Heart left ventricle (tissue), 16 donors: ENCODE data around the gene CACNB2. TPM values are rescaled to one million over a fixed set of nuclear protein-coding genes. Genes with fewer than 3 reads are reported as not detected.

Experiments used
- ATAC-seq, 4 donors: fragments of 200-7000 bp; cut with Tn5 transposase; one replicate each; pipeline ENCODE4 v1.9.1; 2020 to 2022; ENCODE audit warnings: moderate library complexity in 4 of 4, mild to moderate bottlenecking in 3 of 4, moderate number of reproducible peaks in 1 of 4
- DNase-seq, 5 donors: peaks; one replicate each; pipeline ENCODE4 v3.0.0-alpha.2; 2020
- H3K27ac ChIP-seq, 12 donors: fragments of 200-600 bp; sonication (generic) in 4 of 12; one replicate each; pipeline versions ENCODE4 v1.5.0 to v1.8.0; 2016 to 2022; ENCODE audit warnings: mild to moderate bottlenecking in 2 of 12
- H3K27me3 ChIP-seq, 9 donors: fragments of 200-600 bp; sonication (generic) in 2 of 9; one replicate each; pipeline versions ENCODE4 v1.5.1 to v1.8.0; 2016 to 2022; ENCODE audit warnings: mild to moderate bottlenecking in 3 of 9
- H3K36me3 ChIP-seq, 9 donors: fragments of 200-600 bp; sonication (generic) in 2 of 9; one replicate each; pipeline versions ENCODE4 v1.5.0 to v1.8.0; 2018 to 2022; ENCODE audit warnings: mild to moderate bottlenecking in 2 of 9
- H3K4me1 ChIP-seq, 12 donors: fragments of 200-600 bp; sonication (generic) in 4 of 12; one replicate each; pipeline versions ENCODE4 v1.5.0 to v1.8.0; 2016 to 2022; ENCODE audit warnings: mild to moderate bottlenecking in 3 of 12
- H3K4me3 ChIP-seq, 12 donors: fragments of 200-600 bp; sonication (generic) in 4 of 12; one replicate each; pipeline versions ENCODE4 v1.5.0 to v1.8.0; 2017 to 2022; ENCODE audit warnings: mild to moderate bottlenecking in 9 of 12, moderate library complexity in 4 of 12
- H3K9me3 ChIP-seq, 12 donors: fragments of 200-600 bp; sonication (generic) in 4 of 12; one replicate each; pipeline versions ENCODE4 v1.5.0 to v1.8.0; 2016 to 2022; ENCODE audit warnings: mild to moderate bottlenecking in 1 of 12
- POLR2A ChIP-seq, 2 donors: fragments of 450-650 bp; IDR thresholded peaks; one replicate each; pipeline ENCODE4 v1.6.1; 2017; ENCODE audit warnings: antibody characterized with exemption in 2 of 2, mild to moderate bottlenecking in 2 of 2, moderate library complexity in 2 of 2
- WGBS, 4 donors: extraction: QIAGEN DNeasy Blood & Tissue Kit in 2 of 4; methylation state at CpG; one replicate each; pipeline versions ENCODE4 v1.1.5 to v1.1.7; 2013 to 2018; 5-methylcytosine and 5-hydroxymethylcytosine counted together
- intact Hi-C, 10 donors: fragments of 100-400 bp; cut with DNase I; formaldehyde crosslinking; loops; one replicate each; pipeline versions ENCODE4 v1.11.1 to v1.14.2; 2022
- polyA plus RNA-seq, 2 donors: library from polyadenylated mRNA; stranded (reverse); fragments of 200-250 nt; gene quantifications; one replicate each; pipeline ENCODE4 v1.2.3, GENCODE V29; 2013
- total RNA-seq, 9 donors: library from RNA; depleted of rRNA in 2 of 9; stranded (reverse); fragments of >200 nt in 2 of 9; fragmentation: NEBNext Ultra II Directional in 3 of 9; extraction: Animal tissue kit (Norgen Biotek cat#: 25700) in 3 of 9; gene quantifications; one replicate each; pipeline versions ENCODE4 v1.1.0 to v1.2.4, GENCODE V29; 2016 to 2023
- TF ChIP-seq, protein P1 (sequence below), 12 donors: fragments of 200-600 bp; sonication (generic) in 4 of 12; IDR thresholded peaks; one replicate each; pipeline versions ENCODE4 v1.5.0 to v1.8.0; 2018 to 2022; ENCODE audit warnings: antibody characterized with exemption in 12 of 12, mild to moderate bottlenecking in 5 of 12
- donor health status: ischemic (EF 13 %, LVEDD 7.1; RV severe dilation, severe dysfunction).
- donor health status: healthy with polysubstance abuse.
- donor health status: DM: no; HTN: yes; CAD: no.
- donor health status: DM: no; HTN: no; CAD: no.
- donor health status: ischemic (EF 25% LVEDD 6.9; RV normal size, moderate dysfunction).
- donor health status: ischemic (EF 25% LVEDD 5.7; RV mildly dilated, moderate dysfunction).
- donor health status: healthy.
- donor health status: DM: yes; HTN: yes; CAD: no.
- donor health status: ischemic (EF 35%, LVEDD 5.7; RV mildly dilated, moderate dysfunction).
- donor health status: nonischemic (EF 11% LVEDD 7.7; RV severe dilation, severe dysfunction).
- donor health status: DM: yes; HTN: yes; CAD: no.
- donor health status: PGD.
- donor health status: ischemic (EF 29% LVEDD 5.4; RV normal size, mild dysfunction).
- donor health status: nonischemic (EF 23%, LVEDD 6.1; RV moderate dilation, normal function).

Gene CACNB2
- total and polyA plus RNA-seq, 11 donors, result 11.4 to 63.2 (median 33.2) TPM

DNA sequence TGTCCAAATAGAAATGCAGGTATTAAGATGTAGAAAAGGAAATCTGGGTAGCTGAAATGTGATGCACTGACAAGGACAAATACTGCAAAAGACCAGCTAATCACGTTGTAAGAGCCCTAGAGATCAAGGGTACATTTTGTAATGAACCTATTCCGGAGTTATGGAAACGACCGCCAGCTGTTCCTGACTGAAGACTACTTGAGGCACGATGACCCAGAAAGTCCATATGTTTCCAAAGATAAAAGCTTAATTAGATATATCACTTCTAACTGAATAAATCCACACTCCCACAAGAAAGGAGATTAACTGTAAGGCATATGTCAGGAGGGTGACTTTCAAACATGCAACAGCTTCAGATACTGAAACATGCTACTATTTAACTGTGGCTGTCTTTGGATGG is 257.7 kb downstream of the CACNB2 start:
- WGBS, 4 donors, result 36 to 58% (median 43%) methylated on average over 5 of the region's 5 CpGs
- TF ChIP-seq, protein P1, sequence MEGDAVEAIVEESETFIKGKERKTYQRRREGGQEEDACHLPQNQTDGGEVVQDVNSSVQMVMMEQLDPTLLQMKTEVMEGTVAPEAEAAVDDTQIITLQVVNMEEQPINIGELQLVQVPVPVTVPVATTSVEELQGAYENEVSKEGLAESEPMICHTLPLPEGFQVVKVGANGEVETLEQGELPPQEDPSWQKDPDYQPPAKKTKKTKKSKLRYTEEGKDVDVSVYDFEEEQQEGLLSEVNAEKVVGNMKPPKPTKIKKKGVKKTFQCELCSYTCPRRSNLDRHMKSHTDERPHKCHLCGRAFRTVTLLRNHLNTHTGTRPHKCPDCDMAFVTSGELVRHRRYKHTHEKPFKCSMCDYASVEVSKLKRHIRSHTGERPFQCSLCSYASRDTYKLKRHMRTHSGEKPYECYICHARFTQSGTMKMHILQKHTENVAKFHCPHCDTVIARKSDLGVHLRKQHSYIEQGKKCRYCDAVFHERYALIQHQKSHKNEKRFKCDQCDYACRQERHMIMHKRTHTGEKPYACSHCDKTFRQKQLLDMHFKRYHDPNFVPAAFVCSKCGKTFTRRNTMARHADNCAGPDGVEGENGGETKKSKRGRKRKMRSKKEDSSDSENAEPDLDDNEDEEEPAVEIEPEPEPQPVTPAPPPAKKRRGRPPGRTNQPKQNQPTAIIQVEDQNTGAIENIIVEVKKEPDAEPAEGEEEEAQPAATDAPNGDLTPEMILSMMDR (IDR thresholded peaks at IDR 0.05), result no peak
- no peak for TF ChIP-seq POLR2A (IDR thresholded peaks at IDR 0.05)
- intact Hi-C loops, result no loop called here
- Histone ChIP-seq H3K4me1 (peaks cover 0 to 21% (median 7%) of the 10 kb centered on the region in 12 donors), H3K27ac (no peak overlapping the region), H3K9me3 (no peaks in the 10 kb centered on the region), H3K27me3 (peaks cover 0 to 10% (median 0%) of the 10 kb centered on the region in 9 donors), H3K36me3 (no peaks in the 10 kb centered on the region), H3K4me3 (no peak overlapping the region)
- DNase-seq, result no peak
- no peak for ATAC-seq

- WGBS, 4 donors, result 82 to 89% (median 85%) methylated on average over 3 of the region's 3 CpGs
- Histone ChIP-seq H3K4me1 (peaks cover 0 to 18% (median 7%) of the 10 kb centered on the region in 12 donors), H3K4me3 (no peak overlapping the region), H3K27ac (peak overlapping the region in 1 of 12 donors; percentile 15), H3K36me3 (no peaks in the 10 kb centered on the region), H3K9me3 (no peaks in the 10 kb centered on the region), H3K27me3 (peaks cover 0 to 10% (median 0%) of the 10 kb centered on the region in 9 donors)
- DNase-seq (no peak), ATAC-seq (no peak)
- TF ChIP-seq, protein P1 (IDR thresholded peaks at IDR 0.05), result no peak
- no peak for TF ChIP-seq POLR2A (IDR thresholded peaks at IDR 0.05)
- intact Hi-C loops, result no loop called here
Observed at GRCh38 chr10:18399158-18399557, 258.9 kb downstream of the CACNB2 start.

GRCh38 chr10:18400201-18400905 is 260.1 kb downstream of the CACNB2 start:
- ATAC-seq, result peak in 3 of 4 donors; percentile 30 to 48 (median 32)
- peaks cover 0 to 10% (median 0%) of the 10 kb centered on the region in 9 donors for H3K27me3 ChIP-seq

GRCh38 chr10:18400906-18401245 is 260.7 kb downstream of the CACNB2 start:
- peak overlapping the region in 6 of 12 donors; percentile 12 to 39 (median 29) for H3K4me3 ChIP-seq
- TF ChIP-seq POLR2A (IDR thresholded peaks at IDR 0.05), result no peak
- TF ChIP-seq, protein P1 (IDR thresholded peaks at IDR 0.05), result no peak
- 8 to 18% (median 11%) methylated on average over 11 of the region's 11 CpGs for WGBS, 4 donors
- H3K27me3 ChIP-seq, result peaks cover 0 to 10% (median 0%) of the 10 kb centered on the region in 9 donors
- peaks cover 0 to 4% (median 0%) of the 10 kb centered on the region in 9 donors for H3K36me3 ChIP-seq
- intact Hi-C loops, result no loop called here
- peak; percentile 48 to 68 (median 58) for ATAC-seq
- peak in 1 of 5 donors; percentile 40 for DNase-seq
- no peaks in the 10 kb centered on the region for H3K9me3 ChIP-seq
- H3K27ac ChIP-seq, result peak overlapping the region in 6 of 12 donors; percentile 28 to 65 (median 40)
- peaks cover 0 to 21% (median 5%) of the 10 kb centered on the region in 12 donors for H3K4me1 ChIP-seq

More at GRCh38 chr10:18400201-18400905, 260.1 kb downstream of the CACNB2 start:
- Histone ChIP-seq H3K4me1 (peaks cover 0 to 21% (median 5%) of the 10 kb centered on the region in 12 donors), H3K36me3 (no peaks in the 10 kb centered on the region), H3K27ac (peak overlapping the region in 6 of 12 donors; percentile 28 to 65 (median 40)), H3K4me3 (peak overlapping the region in 6 of 12 donors; percentile 12 to 39 (median 29)), H3K9me3 (no peaks in the 10 kb centered on the region)
- no peak for DNase-seq
- TF ChIP-seq, protein P1 (IDR thresholded peaks at IDR 0.05), result no peak
- no peak for TF ChIP-seq POLR2A (IDR thresholded peaks at IDR 0.05)
- intact Hi-C loops, result no loop called here
- 9 to 14% (median 12%) methylated on average over 17 of the region's 17 CpGs for WGBS, 4 donors
